ENCODE results near the gene KCTD18.

KCTD18 gene

GRCh38 chr2:200506679-200507078 lies 3.2 kb downstream of the KCTD18 start:
- TF ChIP-seq FOXP2 (optimal IDR thresholded peaks at IDR 0.05; ENCODE audit: borderline replicate concordance, extremely low read depth, extremely low read length, insufficient read depth) (no peak), POLR2AphosphoS5 (IDR thresholded peaks at IDR 0.05; ENCODE audit: low read depth, low read length) (no peak), REST (IDR thresholded peaks at IDR 0.05; ENCODE audit: insufficient read depth in 1 of 2, low read depth in 2 of 2, low read length in 2 of 2) (no peak), SIN3A (IDR thresholded peaks at IDR 0.05; ENCODE audit: borderline replicate concordance, insufficient read depth, low read length) (no peak), TAF1 (IDR thresholded peaks at IDR 0.05; ENCODE audit: borderline replicate concordance, insufficient read depth, low read length) (no peak)

- no peak for TF ChIP-seq FOXP2 (optimal IDR thresholded peaks at IDR 0.05; ENCODE audit: borderline replicate concordance, extremely low read depth, extremely low read length, insufficient read depth)
- TF ChIP-seq POLR2AphosphoS5 (IDR thresholded peaks at IDR 0.05; ENCODE audit: low read depth, low read length), result no peak
- TF ChIP-seq SIN3A (IDR thresholded peaks at IDR 0.05; ENCODE audit: borderline replicate concordance, insufficient read depth, low read length), result no peak
- TF ChIP-seq REST (IDR thresholded peaks at IDR 0.05; ENCODE audit: insufficient read depth in 1 of 2, low read depth in 2 of 2, low read length in 2 of 2), result no peak
- TF ChIP-seq TAF1 (IDR thresholded peaks at IDR 0.05; ENCODE audit: borderline replicate concordance, insufficient read depth, low read length), result no peak
These were observed 7.7 kb downstream of the KCTD18 start for GRCh38 chr2:200502196-200502595.

GRCh38 chr2:200498402-200499162 lies 11.3 kb downstream of the KCTD18 start:
- no peak for TF ChIP-seq TAF1 (IDR thresholded peaks at IDR 0.05; ENCODE audit: borderline replicate concordance, insufficient read depth, low read length)
- no peak for TF ChIP-seq SIN3A (IDR thresholded peaks at IDR 0.05; ENCODE audit: borderline replicate concordance, insufficient read depth, low read length)
- no peak for TF ChIP-seq POLR2AphosphoS5 (IDR thresholded peaks at IDR 0.05; ENCODE audit: low read depth, low read length)
- TF ChIP-seq REST (IDR thresholded peaks at IDR 0.05; ENCODE audit: insufficient read depth in 1 of 2, low read depth in 2 of 2, low read length in 2 of 2), result no peak
- no peak for TF ChIP-seq FOXP2 (optimal IDR thresholded peaks at IDR 0.05; ENCODE audit: borderline replicate concordance, extremely low read depth, extremely low read length, insufficient read depth)

- TF ChIP-seq SIN3A (IDR thresholded peaks at IDR 0.05; ENCODE audit: borderline replicate concordance, insufficient read depth, low read length) (no peak), TAF1 (IDR thresholded peaks at IDR 0.05; ENCODE audit: borderline replicate concordance, insufficient read depth, low read length) (no peak), FOXP2 (optimal IDR thresholded peaks at IDR 0.05; ENCODE audit: borderline replicate concordance, extremely low read depth, extremely low read length, insufficient read depth) (no peak), REST (IDR thresholded peaks at IDR 0.05; ENCODE audit: insufficient read depth in 1 of 2, low read depth in 2 of 2, low read length in 2 of 2) (no peak), POLR2AphosphoS5 (IDR thresholded peaks at IDR 0.05; ENCODE audit: low read depth, low read length) (no peak)
These were observed 13.2 kb downstream of the KCTD18 start for GRCh38 chr2:200496696-200497095.
